IMR-90 (cell line): ENCODE data around the gene EHBP1L1.

Experiments
- CEBPB ChIP-seq: IDR thresholded peaks from 2 replicates; pipeline ENCODE4 v1.6.1; 2012; ENCODE audit warnings: low read depth, low read length, improper control_type of control experiment
- MXI1 ChIP-seq: IDR thresholded peaks from 2 replicates; pipeline ENCODE4 v1.6.1; 2012; ENCODE audit warnings: low read depth, mild to moderate bottlenecking, low read length, moderate library complexity, borderline replicate concordance
- POLR2A ChIP-seq: IDR thresholded peaks from 2 replicates; pipeline ENCODE4 v1.6.1; 2012; ENCODE audit warnings: mild to moderate bottlenecking, low read depth, low read length
- TF ChIP-seq, protein P1 (sequence below): conservative IDR thresholded peaks from 2 replicates; pipeline ENCODE4 v1.5.1; 2012; ENCODE audit warnings: mild to moderate bottlenecking, low read depth, low read length, improper control_type of control experiment

DNA sequence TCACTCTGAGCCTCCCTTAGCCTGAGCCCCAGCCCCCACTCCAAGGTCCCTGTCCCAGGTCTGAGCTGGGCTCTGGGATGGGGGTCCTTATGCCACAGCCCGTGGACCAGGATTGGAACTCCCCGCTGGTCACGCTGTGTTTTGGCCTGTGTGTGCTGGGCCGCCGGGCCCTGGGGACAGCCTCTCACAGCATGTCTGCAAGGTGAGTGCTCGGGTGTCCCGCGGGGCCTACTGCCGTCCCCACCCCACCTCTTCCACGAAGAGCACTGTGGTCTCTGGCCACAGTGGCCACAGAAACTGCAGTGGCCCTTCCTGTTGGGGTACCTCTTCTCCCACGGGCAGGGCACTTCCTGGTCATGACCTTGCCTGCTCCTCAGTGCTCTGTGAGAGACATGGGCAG is 58.6 kb downstream of the EHBP1L1 start:
- no peak for TF ChIP-seq CEBPB
- TF ChIP-seq, protein P1, sequence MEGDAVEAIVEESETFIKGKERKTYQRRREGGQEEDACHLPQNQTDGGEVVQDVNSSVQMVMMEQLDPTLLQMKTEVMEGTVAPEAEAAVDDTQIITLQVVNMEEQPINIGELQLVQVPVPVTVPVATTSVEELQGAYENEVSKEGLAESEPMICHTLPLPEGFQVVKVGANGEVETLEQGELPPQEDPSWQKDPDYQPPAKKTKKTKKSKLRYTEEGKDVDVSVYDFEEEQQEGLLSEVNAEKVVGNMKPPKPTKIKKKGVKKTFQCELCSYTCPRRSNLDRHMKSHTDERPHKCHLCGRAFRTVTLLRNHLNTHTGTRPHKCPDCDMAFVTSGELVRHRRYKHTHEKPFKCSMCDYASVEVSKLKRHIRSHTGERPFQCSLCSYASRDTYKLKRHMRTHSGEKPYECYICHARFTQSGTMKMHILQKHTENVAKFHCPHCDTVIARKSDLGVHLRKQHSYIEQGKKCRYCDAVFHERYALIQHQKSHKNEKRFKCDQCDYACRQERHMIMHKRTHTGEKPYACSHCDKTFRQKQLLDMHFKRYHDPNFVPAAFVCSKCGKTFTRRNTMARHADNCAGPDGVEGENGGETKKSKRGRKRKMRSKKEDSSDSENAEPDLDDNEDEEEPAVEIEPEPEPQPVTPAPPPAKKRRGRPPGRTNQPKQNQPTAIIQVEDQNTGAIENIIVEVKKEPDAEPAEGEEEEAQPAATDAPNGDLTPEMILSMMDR, result no peak
- no peak for TF ChIP-seq MXI1
- no peak for TF ChIP-seq POLR2A
